Lower leg skin (tissue), 3 donors: ENCODE data around the gene LINGO4.

Source experiments
- CTCF ChIP-seq, 3 donors: fragments of 450-650 bp; IDR thresholded peaks; one replicate each; pipeline ENCODE4 v1.5.1; 2016; ENCODE audit warnings: antibody characterized with exemption in 3 of 3, mild to moderate bottlenecking in 3 of 3, moderate library complexity in 2 of 3
- POLR2A ChIP-seq, 2 donors: fragments of 450-650 bp; IDR thresholded peaks; one replicate each; pipeline ENCODE4 v1.6.1; 2016 to 2017; ENCODE audit warnings: antibody characterized with exemption in 2 of 2, mild to moderate bottlenecking in 1 of 2, moderate library complexity in 1 of 2

- no peak for TF ChIP-seq POLR2A (IDR thresholded peaks at IDR 0.05)
- TF ChIP-seq CTCF (IDR thresholded peaks at IDR 0.05) = peak in 1 of 3 donors; percentile 70
Observed at GRCh38 chr1:151790071-151790939, 14.9 kb downstream of the LINGO4 start, which contains the start of gene TDRKH.
